ENCODE measurements around the gene ACTR1B.
"Not testable (repeated sequence)": the region's sequence is repeated elsewhere in the genome, so short reads cannot be mapped to it uniquely, and the experiment has no call there.

Gene ACTR1B

GRCh38 chr2:97608745-97609144 is 55.1 kb downstream of the ACTR1B start:
- DNase-seq = not testable (repeated sequence)

Data from midbrain (tissue), 1 donor.